GM23248 (cell line): ENCODE data around the gene CR1L. TPM values are rescaled to one million over a fixed set of nuclear protein-coding genes. Genes with fewer than 3 reads are reported as not detected.

Experiments
- DNase-seq: peaks from one replicate; pipeline ENCODE4 v3.0.0-alpha.2; 2015
- H2AFZ ChIP-seq: fragments of 200-600 bp; sonication (generic); 2 replicates; pipeline ENCODE4 v1.6.1; 2016; ENCODE audit warnings: antibody characterized with exemption
- H3F3A ChIP-seq: fragments of 200-600 bp; sonication (generic); 2 replicates; pipeline ENCODE4 v1.6.1; 2016; ENCODE audit warnings: mild to moderate bottlenecking, antibody characterized with exemption, mixed run types; ENCODE audit not compliant: insufficient read depth
- H3K27ac ChIP-seq: fragments of 200-600 bp; sonication (generic); 2 replicates; pipeline ENCODE4 v1.5.1; 2016; ENCODE audit warnings: mild to moderate bottlenecking
- H3K27me3 ChIP-seq: fragments of 200-600 bp; sonication (generic); replicated peaks from 2 replicates; pipeline ENCODE4 v1.6.1; 2016; ENCODE audit warnings: mild to moderate bottlenecking; ENCODE audit not compliant: insufficient read depth
- H3K36me3 ChIP-seq: fragments of 200-600 bp; sonication (generic); 2 replicates; pipeline ENCODE4 v1.6.1; 2016; ENCODE audit warnings: low read depth, mild to moderate bottlenecking
- H3K4me1 ChIP-seq: fragments of 200-600 bp; sonication (generic); 2 replicates; pipeline ENCODE4 v1.6.1; 2016; ENCODE audit warnings: mild to moderate bottlenecking; ENCODE audit not compliant: insufficient read depth
- H3K4me2 ChIP-seq: fragments of 200-600 bp; sonication (generic); one replicate; pipeline ENCODE4 v1.6.1; 2016; ENCODE audit warnings: mild to moderate bottlenecking; ENCODE audit not compliant: unreplicated experiment
- H3K4me3 ChIP-seq: fragments of 200-600 bp; sonication (generic); 2 replicates; pipeline ENCODE4 v1.5.1; 2016; ENCODE audit warnings: mild to moderate bottlenecking
- H3K79me2 ChIP-seq: fragments of 200-600 bp; sonication (generic); 2 replicates; pipeline ENCODE4 v1.6.1; 2016; ENCODE audit warnings: mild to moderate bottlenecking; ENCODE audit not compliant: insufficient read depth
- H3K9ac ChIP-seq: fragments of 200-600 bp; sonication (generic); 2 replicates; pipeline ENCODE4 v1.6.1; 2016; ENCODE audit warnings: mild to moderate bottlenecking
- H3K9me2 ChIP-seq: fragments of 200-600 bp; sonication (generic); 2 replicates; pipeline ENCODE4 v1.6.1; 2016; ENCODE audit warnings: mixed run types, mild to moderate bottlenecking, moderate library complexity; ENCODE audit not compliant: insufficient read depth
- H3K9me3 ChIP-seq: fragments of 200-600 bp; sonication (generic); one replicate; pipeline ENCODE4 v1.6.1; 2017; ENCODE audit warnings: low read depth
- H4K20me1 ChIP-seq: fragments of 200-600 bp; sonication (generic); 2 replicates; pipeline ENCODE4 v1.6.0; 2016; ENCODE audit not compliant: insufficient read depth
- EZH2 ChIP-seq: fragments of 200-600 bp; sonication (generic); IDR thresholded peaks from 2 replicates; pipeline ENCODE4 v1.6.1; 2018; ENCODE audit warnings: antibody characterized with exemption, mild to moderate bottlenecking; ENCODE audit not compliant: insufficient read depth, poor library complexity, severe bottlenecking
- EZH2phosphoT487 ChIP-seq: fragments of 200-600 bp; sonication (generic); IDR thresholded peaks from 2 replicates; pipeline ENCODE4 v1.6.1; 2018; ENCODE audit warnings: antibody characterized with exemption, moderate library complexity, mild to moderate bottlenecking, low read depth; ENCODE audit not compliant: insufficient read depth
- WGBS, 2 experiments: methylation state at CpG; one replicate each; pipeline ENCODE4 v1.1.6; 2015 to 2017; ENCODE audit warnings: low lambda C conversion rate in 2 of 2, low coverage in 1 of 2; ENCODE audit errors: missing lambda C conversion rate in 2 of 2; 5-methylcytosine and 5-hydroxymethylcytosine counted together
- in situ Hi-C: fragments of 300-500 bp; cut with MboI; formaldehyde crosslinking; loops from 2 replicates; pipeline ENCODE4 v1.15.0; 2020
- polyA plus RNA-seq: library from polyadenylated mRNA; unstranded; fragments of >200 nt; fragmentation: Nextera tagmentation; extraction: Ambion mirVana; gene quantifications from 2 replicates; pipeline ENCODE4 v1.2.1, GENCODE V29; 2016
- total RNA-seq: library from RNA; depleted of rRNA; stranded (reverse); fragments of >200 nt; shearing (Covaris generic); gene quantifications from 2 replicates; pipeline ENCODE4 v1.2.3, GENCODE V29; 2014

The CR1L gene
- total and polyA plus RNA-seq, 2 experiments from 2014 or later, result not detected

GRCh38 chr1:207648334-207649209, 3.6 kb downstream of the CR1L start:
- TF ChIP-seq EZH2phosphoT487 (no peak), EZH2 (no peak)
- H3K4me3 ChIP-seq, result no peak overlapping the region
- no peaks in the 10 kb centered on the region for H3K9me2 ChIP-seq
- no peak overlapping the region for H3K9ac ChIP-seq
- H4K20me1 ChIP-seq, result no peaks in the 10 kb centered on the region
- WGBS, 2 experiments, result 27 to 34% methylated on average over 5 of the region's 5 CpGs
- H3K27ac ChIP-seq, result no peak overlapping the region
- H3K9me3 ChIP-seq, result no peaks in the 10 kb centered on the region
- peaks cover 9% of the 10 kb centered on the region for H3K27me3 ChIP-seq
- no peak for DNase-seq
- H3K36me3 ChIP-seq, result no peaks in the 10 kb centered on the region
- H3K79me2 ChIP-seq, result no peaks in the 10 kb centered on the region
- H3K4me2 ChIP-seq, result no peak overlapping the region
- H2AFZ ChIP-seq, result no peak overlapping the region
- no peaks in the 10 kb centered on the region for H3K4me1 ChIP-seq
- no peaks in the 10 kb centered on the region for H3F3A ChIP-seq
- in situ Hi-C loops, result no loop called here

GRCh38 chr1:207649210-207649753, 4.3 kb downstream of the CR1L start:
- in situ Hi-C loops, result no loop called here
- Histone ChIP-seq H3K9ac (no peak overlapping the region), H3K4me1 (no peaks in the 10 kb centered on the region), H3K9me2 (no peaks in the 10 kb centered on the region), H3K4me3 (no peak overlapping the region), H3K79me2 (no peaks in the 10 kb centered on the region), H3K36me3 (no peaks in the 10 kb centered on the region), H4K20me1 (no peaks in the 10 kb centered on the region), H3F3A (no peaks in the 10 kb centered on the region), H3K27ac (no peak overlapping the region), H3K4me2 (no peak overlapping the region), H2AFZ (no peak overlapping the region), H3K9me3 (no peaks in the 10 kb centered on the region), H3K27me3 (peaks cover 9% of the 10 kb centered on the region)
- no peak for DNase-seq
- WGBS, 2 experiments, result 65 to 74% methylated on average over 5 of the region's 5 CpGs
- TF ChIP-seq EZH2 (no peak), EZH2phosphoT487 (no peak)

- H3K9ac ChIP-seq, result no peak overlapping the region
- H3K79me2 ChIP-seq, result no peaks in the 10 kb centered on the region
- no peak overlapping the region for H3K27ac ChIP-seq
- H3K27me3 ChIP-seq, result peaks cover 9% of the 10 kb centered on the region
- no peak overlapping the region for H3K4me3 ChIP-seq
- no peaks in the 10 kb centered on the region for H3K9me2 ChIP-seq
- DNase-seq, result no peak
- H4K20me1 ChIP-seq, result no peaks in the 10 kb centered on the region
- H2AFZ ChIP-seq, result no peak overlapping the region
- H3F3A ChIP-seq, result no peaks in the 10 kb centered on the region
- no peaks in the 10 kb centered on the region for H3K9me3 ChIP-seq
- WGBS, 2 experiments, result 40 to 44% methylated on average over 4 of the region's 4 CpGs
- TF ChIP-seq EZH2phosphoT487 (no peak), EZH2 (no peak)
- H3K4me2 ChIP-seq, result no peak overlapping the region
- no peaks in the 10 kb centered on the region for H3K36me3 ChIP-seq
- no peaks in the 10 kb centered on the region for H3K4me1 ChIP-seq
- in situ Hi-C loops, result no loop called here
Measured at GRCh38 chr1:207649865-207650580, 5.1 kb downstream of the CR1L start.

GRCh38 chr1:207651583-207651982, 6.7 kb downstream of the CR1L start:
- H3K27ac ChIP-seq, result no peak overlapping the region
- H3K4me1 ChIP-seq, result no peaks in the 10 kb centered on the region
- no peak overlapping the region for H3K4me3 ChIP-seq
- DNase-seq, result no peak
- H4K20me1 ChIP-seq, result no peaks in the 10 kb centered on the region
- H3K9ac ChIP-seq, result no peak overlapping the region
- H3K4me2 ChIP-seq, result no peak overlapping the region
- no peaks in the 10 kb centered on the region for H3K79me2 ChIP-seq
- in situ Hi-C loops, result no loop called here
- no peaks in the 10 kb centered on the region for H3K9me2 ChIP-seq
- no peaks in the 10 kb centered on the region for H3K9me3 ChIP-seq
- H3K27me3 ChIP-seq, result peaks cover 9% of the 10 kb centered on the region
- H3F3A ChIP-seq, result no peaks in the 10 kb centered on the region
- H3K36me3 ChIP-seq, result no peaks in the 10 kb centered on the region
- H2AFZ ChIP-seq, result no peak overlapping the region
- no peak for TF ChIP-seq EZH2
- no peak for TF ChIP-seq EZH2phosphoT487
- WGBS, 2 experiments, result 76 to 77% methylated on average over 1 of the region's 1 CpG
